GM12878 (cell line): ENCODE measurements around the gene GNPTAB.

ENCODE experiments used
- BCL3 ChIP-seq: IDR thresholded peaks from 2 replicates; pipeline ENCODE4 v1.6.1; 2011; ENCODE audit warnings: borderline replicate concordance, low read depth, mild to moderate bottlenecking, moderate library complexity, low read length; ENCODE audit not compliant: insufficient read depth, poor library complexity, severe bottlenecking
- BMI1 ChIP-seq: fragments of 450-650 bp; IDR thresholded peaks from 2 replicates; pipeline ENCODE4 v1.6.1; 2016; ENCODE audit warnings: mild to moderate bottlenecking, moderate library complexity, borderline replicate concordance
- CTCF ChIP-seq, 3 experiments: IDR thresholded peaks in 2 of 3; conservative IDR thresholded peaks in 1 of 3; 2 replicates each; pipeline ENCODE4 v1.5.1; 2011; ENCODE audit warnings: low read depth in 3 of 3, low read length in 3 of 3, mild to moderate bottlenecking in 3 of 3, control low read depth in 2 of 3, moderate library complexity in 2 of 3, inconsistent platforms in 1 of 3, mixed read lengths in 1 of 3; ENCODE audit not compliant: control insufficient read depth in 2 of 3, insufficient read depth in 1 of 3; ENCODE audit errors: extremely low read depth in 1 of 3
- GABPA ChIP-seq: IDR thresholded peaks from 2 replicates; pipeline ENCODE4 v1.6.1; 2014; ENCODE audit warnings: antibody characterized with exemption, low read depth, mild to moderate bottlenecking, inconsistent platforms
- MAX ChIP-seq: IDR thresholded peaks from 2 replicates; pipeline ENCODE4 v1.6.1; 2012; ENCODE audit warnings: low read depth, low read length, improper control_type of control experiment
- MXI1 ChIP-seq: fragments of 150-350 bp; IDR thresholded peaks from 2 replicates; pipeline ENCODE4 v1.6.1; 2011; ENCODE audit warnings: low read depth, mild to moderate bottlenecking, inconsistent platforms, low read length, improper control_type of control experiment
- POLR2A ChIP-seq: IDR thresholded peaks from 2 replicates; pipeline ENCODE4 v1.6.1; 2011; ENCODE audit warnings: low read depth, mild to moderate bottlenecking, low read length
- POLR2AphosphoS2 ChIP-seq: IDR thresholded peaks from 2 replicates; pipeline ENCODE4 v1.6.1; 2011; ENCODE audit warnings: low read depth, mild to moderate bottlenecking, low read length, improper control_type of control experiment, moderate library complexity
- POLR2AphosphoS5 ChIP-seq: IDR thresholded peaks from 2 replicates; pipeline ENCODE4 v1.6.1; 2011; ENCODE audit warnings: mild to moderate bottlenecking, low read length, inconsistent platforms
- RBBP5 ChIP-seq: fragments of 200-600 bp; sonication (generic); conservative IDR thresholded peaks from 2 replicates; pipeline ENCODE4 v1.6.1; 2016
- SIN3A ChIP-seq: IDR thresholded peaks from 2 replicates; pipeline ENCODE4 v1.6.1; 2012; ENCODE audit warnings: low read depth, low read length, improper control_type of control experiment
- TAF1 ChIP-seq: IDR thresholded peaks from 2 replicates; pipeline ENCODE4 v1.6.1; 2011; ENCODE audit warnings: mild to moderate bottlenecking, low read depth, low read length, borderline replicate concordance
- ZSCAN29 ChIP-seq: fragments of 450-650 bp; IDR thresholded peaks from 2 replicates; pipeline ENCODE4 v1.6.1; 2017; ENCODE audit warnings: mild to moderate bottlenecking, moderate library complexity

GRCh38 chr12:101779626-101780025 is 51.1 kb downstream of the GNPTAB start:
- TF ChIP-seq TAF1 (no peak), ZSCAN29 (no peak), BMI1 (no peak), MXI1 (no peak), GABPA (no peak), CTCF (IDR thresholded peaks at IDR 0.05 in 2 of 3, conservative IDR thresholded peaks at IDR 0.05 in 1 of 3; ENCODE audit: control insufficient read depth in 2 of 3, extremely low read depth in 1 of 3, insufficient read depth in 1 of 3, low read depth in 3 of 3, low read length in 3 of 3) (no peak), RBBP5 (no peak), BCL3 (no peak), SIN3A (no peak), MAX (no peak), POLR2AphosphoS2 (no peak), POLR2A (no peak), POLR2AphosphoS5 (no peak)
